GM21528 (cell line): ENCODE results near the gene TP63.

ENCODE experiments used
- ATAC-seq: cut with Tn5 transposase; IDR thresholded peaks from one replicate; pipeline ENCODE4 v1.9.1; 2021; ENCODE audit warnings: mild to moderate bottlenecking, moderate library complexity; ENCODE audit not compliant: unreplicated experiment, low FRiP score

The TP63 gene

GRCh38 chr3:189842681-189843602, 211.8 kb downstream of the TP63 start:
- no peak for ATAC-seq

- ATAC-seq, result no peak
These were observed 213.9 kb downstream of the TP63 start for GRCh38 chr3:189845069-189845468.

- ATAC-seq, result no peak
These were observed 217.3 kb downstream of the TP63 start for GRCh38 chr3:189848395-189849040.

GRCh38 chr3:189849262-189849661, 218.1 kb downstream of the TP63 start:
- no peak for ATAC-seq

GRCh38 chr3:189851682-189852081, 220.5 kb downstream of the TP63 start:
- no peak for ATAC-seq

GRCh38 chr3:189853906-189854305, 222.7 kb downstream of the TP63 start:
- no peak for ATAC-seq

GRCh38 chr3:189860296-189860695, 229.1 kb downstream of the TP63 start:
- ATAC-seq, result no peak

- no peak for ATAC-seq
These were observed 231.3 kb downstream of the TP63 start for GRCh38 chr3:189862385-189862998.

GRCh38 chr3:189863031-189863430, 231.8 kb downstream of the TP63 start:
- ATAC-seq, result no peak

GRCh38 chr3:189868061-189868460, 236.9 kb downstream of the TP63 start:
- no peak for ATAC-seq

GRCh38 chr3:189869165-189869564, 238.0 kb downstream of the TP63 start:
- no peak for ATAC-seq

GRCh38 chr3:189871418-189871817, 240.2 kb downstream of the TP63 start:
- ATAC-seq, result no peak

- no peak for ATAC-seq
These were observed 252.0 kb downstream of the TP63 start for GRCh38 chr3:189883113-189883753.

GRCh38 chr3:189890496-189890895, 259.3 kb downstream of the TP63 start:
- no peak for ATAC-seq

GRCh38 chr3:189896533-189896932, 265.3 kb downstream of the TP63 start:
- ATAC-seq, result no peak

GRCh38 chr3:189897406-189897805, 266.2 kb downstream of the TP63 start:
- no peak for ATAC-seq

GRCh38 chr3:189898559-189899153, 267.5 kb downstream of the TP63 start:
- no peak for ATAC-seq

- ATAC-seq, result no peak
These were observed 268.0 kb downstream of the TP63 start for GRCh38 chr3:189899186-189899585.

- ATAC-seq, result no peak
These were observed 269.4 kb downstream of the TP63 start for GRCh38 chr3:189900578-189900977.

- ATAC-seq, result no peak
These were observed 270.3 kb downstream of the TP63 start for GRCh38 chr3:189901481-189901880.
